NK-92 (cell line): ENCODE data around the gene APH1A.
"Not testable (repeated sequence)": the region's sequence is repeated elsewhere in the genome, so short reads cannot be mapped to it uniquely, and the experiment has no call there.

Experiments used
- DNase-seq: peaks from one replicate; lab custom pipeline; 2025; ENCODE audit not compliant: unreplicated experiment; lab: John Stamatoyannopoulos, UW

Gene APH1A

DNA sequence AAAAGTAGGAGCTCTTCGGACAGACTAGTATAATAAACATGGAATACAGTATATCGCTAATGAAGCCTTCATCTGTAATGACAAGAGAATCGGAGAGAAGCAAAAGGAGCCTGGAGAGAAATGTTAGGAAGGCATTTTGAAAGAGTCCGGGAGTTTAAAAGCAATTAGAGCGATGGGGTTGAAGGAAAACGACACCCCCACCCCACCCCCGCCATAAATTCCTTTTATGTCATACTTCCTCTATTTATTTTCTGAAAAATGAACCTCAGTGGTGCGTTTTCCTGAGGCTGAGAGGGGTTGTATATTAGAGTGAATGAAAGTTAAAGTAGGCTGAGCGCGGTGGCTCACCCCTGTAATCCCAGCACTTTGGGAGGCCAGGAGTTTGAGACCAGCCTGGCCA, 635 bp upstream of the APH1A start:
- no peak for DNase-seq

DNA sequence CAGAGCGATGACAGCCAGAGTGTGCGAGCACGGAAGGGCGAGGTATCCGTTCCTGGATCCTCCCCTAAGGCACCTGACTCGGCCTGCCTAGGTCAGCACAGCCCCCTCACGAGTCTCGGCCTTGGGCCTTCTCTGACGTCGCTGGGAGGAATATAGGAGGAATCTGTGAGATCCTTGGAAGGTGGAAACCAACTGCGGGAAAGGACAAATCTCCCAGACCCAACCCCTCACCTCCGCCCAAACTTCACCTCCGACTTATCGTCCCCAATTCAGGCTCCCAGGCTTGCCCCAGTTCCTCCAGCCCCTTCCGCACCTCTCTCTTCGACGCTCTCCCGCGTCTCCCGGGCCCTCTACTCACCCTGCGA, 494 bp downstream of the APH1A start:
- no peak for DNase-seq

DNA sequence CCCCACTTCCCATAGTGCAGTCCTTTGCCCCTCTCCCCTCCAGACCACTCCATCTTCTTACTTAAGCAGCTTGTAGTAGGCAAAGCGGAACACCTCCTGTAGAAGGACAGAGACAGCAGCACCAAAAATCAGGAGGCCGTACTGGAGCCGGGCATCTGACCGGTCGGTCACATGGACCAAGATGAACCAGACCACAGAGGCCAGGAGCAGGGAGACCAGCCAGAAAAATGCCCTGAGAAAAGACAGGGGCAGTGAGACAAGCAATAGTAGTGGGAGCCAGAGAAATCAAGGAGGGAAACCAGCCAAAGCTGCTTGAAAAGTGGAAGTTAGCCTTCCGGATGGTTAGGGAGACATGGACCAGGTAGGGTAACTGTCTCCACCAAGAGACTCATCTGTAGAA, 920 bp downstream of the APH1A start:
- no peak for DNase-seq

DNA sequence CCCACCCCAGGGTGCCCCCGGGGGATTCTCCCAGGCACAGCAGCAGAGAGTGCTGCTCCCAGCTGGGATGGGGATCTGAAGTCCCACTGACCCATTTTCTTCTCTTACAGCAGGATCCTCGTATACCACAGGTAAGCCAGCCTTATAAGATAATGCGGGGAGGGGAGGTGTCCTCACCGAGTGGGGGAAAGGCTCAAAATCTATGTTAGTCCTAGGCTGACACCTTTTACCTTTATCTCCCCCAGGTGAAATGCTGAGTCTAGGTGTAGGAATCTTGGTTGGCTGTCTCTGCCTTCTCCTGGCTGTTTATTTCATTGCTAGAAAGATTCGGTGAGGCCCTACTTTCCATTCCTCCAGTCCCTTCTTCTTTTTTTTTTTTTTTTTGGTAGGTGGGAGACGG, 5.3 kb downstream of the APH1A start:
- no peak for DNase-seq

DNA sequence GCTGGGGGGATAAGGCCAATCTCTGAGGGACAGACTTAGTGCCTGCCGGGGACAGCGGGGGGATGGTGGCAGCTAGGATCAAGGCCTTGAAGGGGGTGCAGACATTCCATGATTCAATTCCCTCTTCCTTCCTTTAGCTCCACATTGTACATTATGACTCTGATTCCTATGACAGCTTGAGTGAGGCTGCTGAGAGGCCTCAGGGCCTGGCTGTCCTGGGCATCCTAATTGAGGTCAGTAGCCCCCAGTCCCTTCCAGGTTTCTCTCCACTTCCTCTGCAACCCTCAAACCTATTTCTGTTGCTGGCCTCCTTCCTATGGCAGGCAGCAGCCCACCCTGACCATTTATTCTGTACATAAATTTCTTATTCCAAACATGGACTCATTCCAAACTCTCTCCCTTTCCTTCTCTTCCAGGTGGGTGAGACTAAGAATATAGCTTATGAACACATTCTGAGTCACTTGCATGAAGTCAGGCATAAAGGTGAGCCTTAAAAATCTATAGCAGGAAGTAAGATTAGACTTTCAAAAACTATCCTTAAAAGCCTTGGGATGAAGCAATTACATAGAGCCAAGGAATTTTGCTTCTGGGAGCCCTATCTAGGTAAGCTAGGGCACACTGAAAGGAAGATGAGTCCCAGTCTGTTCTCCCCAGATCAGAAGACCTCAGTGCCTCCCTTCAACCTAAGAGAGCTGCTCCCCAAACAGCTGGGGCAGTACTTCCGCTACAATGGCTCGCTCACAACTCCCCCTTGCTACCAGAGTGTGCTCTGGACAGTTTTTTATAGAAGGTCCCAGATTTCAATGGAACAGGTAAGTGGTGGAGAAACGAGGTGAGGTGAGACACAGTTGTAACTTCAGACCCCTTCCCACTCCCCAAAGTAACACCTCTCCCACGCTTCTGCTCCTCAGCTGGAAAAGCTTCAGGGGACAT, 6.2 kb downstream of the APH1A start:
- no peak for DNase-seq

DNA sequence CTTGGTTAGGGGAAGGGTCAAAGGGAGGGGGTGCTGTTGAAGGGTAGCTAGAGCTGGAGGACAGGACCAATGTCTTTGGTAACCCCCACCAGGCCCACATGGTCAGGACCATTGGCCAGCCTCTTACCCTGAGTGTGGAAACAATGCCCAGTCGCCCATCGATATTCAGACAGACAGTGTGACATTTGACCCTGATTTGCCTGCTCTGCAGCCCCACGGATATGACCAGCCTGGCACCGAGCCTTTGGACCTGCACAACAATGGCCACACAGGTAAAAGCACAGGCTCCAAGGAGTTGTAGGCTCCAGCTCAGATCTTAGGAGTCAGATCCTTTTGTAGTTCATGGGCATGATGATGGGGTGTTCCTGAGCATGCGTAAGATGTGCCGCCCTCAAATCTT, 7.4 kb downstream of the APH1A start:
- no peak for DNase-seq

DNA sequence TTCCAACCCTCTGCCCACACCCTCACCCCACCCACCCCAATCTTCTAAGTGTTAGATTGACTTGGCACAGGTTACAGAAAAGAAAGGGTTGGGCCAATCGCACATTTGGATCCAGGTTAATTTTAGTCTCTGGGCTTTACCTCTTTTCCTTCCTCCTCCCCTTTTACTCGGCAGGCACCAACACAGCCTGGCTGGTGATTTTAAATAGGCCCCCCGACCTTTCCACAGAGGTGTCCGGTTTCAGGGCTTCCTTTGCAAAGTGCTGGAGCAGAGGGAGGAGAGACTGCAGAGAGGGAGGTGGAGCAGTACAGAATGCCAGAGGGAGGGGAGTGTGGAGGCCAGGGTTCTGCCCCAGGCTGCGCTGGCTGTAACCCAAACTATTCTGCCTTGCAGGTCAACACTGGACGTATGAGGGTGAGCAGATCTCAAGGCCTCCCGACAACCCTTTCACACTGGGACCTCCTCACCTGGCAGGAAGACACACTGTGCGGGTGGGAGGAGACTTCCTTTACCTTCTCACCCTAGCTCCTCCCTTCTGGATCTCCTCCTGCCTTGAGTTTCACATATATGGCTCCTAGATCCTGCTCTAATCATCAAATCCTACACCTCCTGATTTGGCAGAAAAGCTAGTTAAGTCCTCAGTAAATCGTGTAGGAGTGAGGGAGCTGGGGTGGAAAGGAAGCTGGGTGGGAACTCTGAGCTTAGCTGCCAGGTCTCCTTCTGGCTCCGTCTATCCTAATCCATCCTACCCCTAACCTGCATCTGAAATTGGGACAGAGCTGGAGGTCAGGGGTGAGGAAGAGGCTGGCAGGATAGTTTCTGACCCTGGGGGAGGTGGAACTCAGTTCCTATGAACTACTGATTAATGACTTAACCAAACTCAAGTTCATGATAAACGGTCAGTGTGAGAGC, 8.8 kb downstream of the APH1A start:
- DNase-seq, result no peak

DNA sequence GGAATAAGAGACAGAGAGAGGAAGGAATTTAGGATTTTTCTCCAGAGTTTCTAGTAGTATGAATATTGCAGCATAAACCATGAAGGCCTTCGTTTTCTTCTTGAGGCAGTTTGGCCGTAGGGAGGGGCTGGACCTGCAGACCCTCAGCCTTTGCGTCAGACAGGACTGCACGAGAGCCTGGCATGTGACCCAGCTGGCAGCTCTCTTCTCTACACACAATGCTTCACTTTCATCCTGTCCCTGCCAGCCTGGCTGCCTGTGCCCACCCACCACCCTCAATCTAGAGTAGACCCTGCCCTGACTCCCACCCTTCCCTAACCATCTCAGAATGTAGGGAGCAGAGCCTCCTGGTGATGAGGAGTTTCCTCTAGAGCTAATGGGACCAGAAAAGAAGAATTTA, 9.6 kb downstream of the APH1A start:
- no peak for DNase-seq

DNA sequence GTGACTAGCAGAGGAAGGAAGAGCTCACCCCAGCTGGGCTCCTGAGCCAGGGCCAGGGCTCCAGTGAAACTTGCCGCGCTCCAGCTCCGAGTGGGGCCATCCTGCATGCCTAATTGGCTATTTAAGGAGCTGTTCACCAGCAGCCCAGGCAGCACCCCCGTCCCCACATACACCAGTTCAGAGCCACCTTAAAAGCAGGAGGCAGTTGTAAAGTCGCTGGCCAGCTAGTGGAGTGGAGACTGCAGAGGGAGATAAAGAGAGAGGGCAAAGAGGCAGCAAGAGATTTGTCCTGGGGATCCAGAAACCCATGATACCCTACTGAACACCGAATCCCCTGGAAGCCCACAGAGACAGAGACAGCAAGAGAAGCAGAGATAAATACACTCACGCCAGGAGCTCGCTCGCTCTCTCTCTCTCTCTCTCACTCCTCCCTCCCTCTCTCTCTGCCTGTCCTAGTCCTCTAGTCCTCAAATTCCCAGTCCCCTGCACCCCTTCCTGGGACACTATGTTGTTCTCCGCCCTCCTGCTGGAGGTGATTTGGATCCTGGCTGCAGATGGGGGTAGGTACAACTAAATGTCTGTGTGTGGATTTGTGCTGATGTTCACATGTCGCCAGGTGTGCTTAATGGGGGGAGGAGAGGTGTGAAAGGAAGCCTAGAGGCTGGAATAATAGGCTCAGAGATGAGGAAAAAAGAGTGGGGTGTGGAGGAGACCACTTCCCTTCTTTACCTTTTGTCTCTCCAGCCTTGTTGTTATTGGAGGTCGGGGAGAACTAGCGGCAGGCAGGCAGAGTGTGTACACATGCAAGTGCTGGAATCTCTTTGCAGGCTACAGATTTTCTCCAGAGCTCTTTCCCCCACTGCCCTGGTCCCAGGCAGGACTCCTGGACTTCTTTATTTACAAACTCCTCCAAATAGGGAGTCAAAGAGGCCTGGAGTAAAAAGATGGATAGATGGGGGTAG, 10.9 kb downstream of the APH1A start, which contains the start of gene CA14:
CA14 (plus strand) TSS at position 151 of the 962 bp plus-strand sequence; CDS start at position 506, 355 bp downstream.
- DNase-seq, result no peak

DNA sequence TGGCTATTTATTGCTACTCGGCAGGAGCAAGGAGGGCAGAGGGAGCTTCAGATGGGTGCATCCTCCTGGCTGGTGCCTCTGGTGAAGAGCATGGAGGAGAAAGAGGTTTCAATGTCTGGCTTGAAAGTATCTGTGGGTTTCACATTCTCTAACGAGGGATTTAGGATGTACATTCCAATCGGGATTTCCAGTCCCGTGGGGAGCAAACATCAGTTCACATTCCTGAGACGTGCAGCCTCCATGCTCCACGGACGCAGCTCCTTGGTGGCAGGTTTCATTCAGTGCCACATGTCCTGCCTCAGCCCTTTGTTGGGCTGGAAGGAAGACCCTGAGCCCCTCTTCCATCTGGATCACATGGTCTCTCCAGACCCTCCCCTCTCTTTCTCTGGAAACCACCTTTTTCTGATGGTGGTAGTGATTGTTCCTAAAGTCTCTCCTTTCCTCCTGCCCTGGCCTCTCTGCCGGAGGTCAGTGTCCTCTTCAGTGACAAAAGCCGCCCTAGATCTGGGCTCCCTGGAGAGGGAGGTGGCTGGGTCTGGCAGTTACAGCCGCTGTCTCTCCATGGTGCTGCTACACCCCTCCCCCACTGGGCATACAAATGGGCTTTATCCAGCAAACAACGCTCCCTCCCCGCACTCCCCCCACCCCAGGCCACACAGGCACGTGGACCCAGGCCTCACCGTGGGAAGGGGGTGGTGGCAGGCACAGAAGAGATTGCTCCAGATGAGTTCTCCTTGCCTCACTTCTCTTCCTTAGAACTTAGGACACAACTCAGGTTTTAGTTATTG, 12.1 kb downstream of the APH1A start:
- DNase-seq, result no peak

DNA sequence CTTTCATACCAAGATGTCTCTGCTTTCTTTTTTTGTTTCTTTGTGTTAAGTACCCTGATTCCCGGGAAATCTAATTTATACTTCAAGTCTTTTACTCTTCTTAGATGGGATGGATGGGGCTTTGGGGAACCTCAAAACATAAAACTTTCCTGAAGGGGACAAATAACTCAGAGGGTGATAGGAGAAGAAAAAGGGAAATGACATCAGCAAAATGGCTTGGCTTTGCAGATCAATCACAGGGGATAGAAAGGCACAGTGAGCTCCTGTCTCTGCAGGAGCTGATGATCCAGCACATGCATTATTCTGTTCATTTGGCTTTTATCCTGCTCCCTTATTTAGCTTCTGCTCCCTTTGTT, 12.6 kb downstream of the APH1A start:
- no peak for DNase-seq

DNA sequence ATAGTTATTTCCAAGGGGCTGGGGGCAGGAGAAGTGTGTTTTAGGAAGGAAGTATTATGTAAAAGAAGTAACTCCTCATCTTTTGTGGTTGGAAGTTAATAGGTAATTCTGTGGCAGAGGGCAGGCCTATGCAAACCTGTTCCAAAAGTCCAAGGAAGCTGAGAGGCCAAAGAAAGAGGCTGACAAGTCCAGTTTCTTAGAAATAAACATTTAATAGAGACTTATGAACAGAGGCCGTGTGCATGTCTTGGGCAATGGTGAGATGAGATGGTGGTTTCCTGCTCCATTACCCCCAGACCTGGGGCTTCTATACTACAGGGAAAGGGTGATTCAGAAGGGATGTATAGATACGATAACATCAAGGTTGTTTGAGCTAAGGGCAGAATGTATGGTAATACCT, 18.9 kb downstream of the APH1A start:
- no peak for DNase-seq

DNA sequence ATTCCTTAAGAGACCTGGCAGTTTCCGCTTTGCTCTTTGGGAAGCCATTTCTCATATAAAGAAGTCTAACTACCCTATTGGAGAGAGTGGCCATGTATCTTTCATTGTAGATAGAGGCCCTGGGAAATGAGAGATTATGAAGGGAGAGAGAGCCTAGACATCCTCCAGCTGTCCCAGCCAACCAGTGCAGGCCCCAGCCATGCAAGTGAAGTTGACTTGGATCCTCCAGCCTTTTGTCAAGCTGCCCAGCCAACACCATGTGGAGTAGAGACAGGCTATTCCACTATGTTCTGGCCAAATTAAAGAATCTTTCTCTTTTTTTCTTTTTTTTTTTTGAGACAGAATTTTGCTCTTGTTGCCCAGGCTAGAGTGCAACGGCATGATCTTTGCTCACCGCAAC, 25.8 kb downstream of the APH1A start:
- DNase-seq, result no peak

DNA sequence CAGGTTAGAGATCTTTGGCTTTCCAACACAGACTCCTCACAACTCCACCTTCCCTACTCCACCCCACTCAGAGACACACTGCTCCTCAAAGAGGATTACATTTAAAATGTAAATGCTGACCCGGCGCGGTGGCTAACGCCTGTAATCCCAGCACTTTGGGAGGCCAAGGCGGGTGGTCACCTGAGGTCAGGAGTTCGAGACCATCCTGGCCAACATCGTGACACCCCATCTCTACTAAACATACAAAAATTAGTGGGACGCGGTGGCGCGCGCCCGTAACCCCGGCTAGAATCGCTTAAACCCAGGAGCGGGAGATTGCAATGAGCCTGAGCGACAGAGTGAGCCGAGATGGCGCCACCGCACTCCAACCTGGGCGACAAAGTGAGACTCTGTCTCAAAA, 31.1 kb downstream of the APH1A start:
- no peak for DNase-seq

DNA sequence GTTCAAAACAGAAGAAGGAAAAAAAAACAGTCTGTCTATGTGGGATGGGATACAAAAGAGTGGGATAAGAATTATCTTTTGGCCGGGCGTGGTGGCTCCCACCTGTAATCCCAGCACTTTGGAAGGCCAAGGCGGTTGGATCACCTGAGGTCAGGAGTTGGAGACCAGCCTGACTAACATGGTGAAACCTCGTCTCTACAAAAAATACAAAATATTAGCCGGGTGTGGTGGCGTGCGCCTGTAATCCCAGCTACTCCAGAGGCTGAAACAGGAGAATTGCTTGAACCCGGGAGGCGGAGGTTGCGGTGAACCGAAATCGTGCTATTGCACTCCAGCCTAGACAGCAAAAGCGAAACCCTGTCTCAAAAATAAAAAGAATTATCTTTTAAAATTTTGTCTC, 31.6 kb downstream of the APH1A start:
- DNase-seq, result not testable (repeated sequence)

DNA sequence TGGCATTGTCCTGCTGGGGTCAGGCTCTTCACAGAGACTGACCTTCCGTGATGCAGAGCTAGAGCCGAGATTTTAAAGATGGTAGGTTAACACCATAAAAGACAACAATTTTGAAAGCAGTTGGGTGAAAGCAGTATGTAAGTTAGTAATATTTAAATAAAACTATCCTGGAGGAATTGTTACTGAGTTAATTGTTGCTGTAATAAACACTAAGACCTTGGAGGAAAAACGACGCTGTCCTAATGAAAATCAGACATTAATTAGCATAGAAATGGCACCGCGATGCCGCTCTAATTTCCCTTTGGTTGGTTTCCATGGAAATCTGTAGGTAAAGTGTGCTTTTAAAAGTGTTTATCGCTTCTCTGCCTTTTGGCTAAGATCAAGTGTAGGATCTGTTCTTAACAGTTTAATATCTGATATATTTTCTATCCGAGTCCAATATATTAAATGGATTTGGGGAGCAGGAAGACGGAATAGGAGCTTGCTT, 32.2 kb downstream of the APH1A start:
- DNase-seq, result no peak

DNA sequence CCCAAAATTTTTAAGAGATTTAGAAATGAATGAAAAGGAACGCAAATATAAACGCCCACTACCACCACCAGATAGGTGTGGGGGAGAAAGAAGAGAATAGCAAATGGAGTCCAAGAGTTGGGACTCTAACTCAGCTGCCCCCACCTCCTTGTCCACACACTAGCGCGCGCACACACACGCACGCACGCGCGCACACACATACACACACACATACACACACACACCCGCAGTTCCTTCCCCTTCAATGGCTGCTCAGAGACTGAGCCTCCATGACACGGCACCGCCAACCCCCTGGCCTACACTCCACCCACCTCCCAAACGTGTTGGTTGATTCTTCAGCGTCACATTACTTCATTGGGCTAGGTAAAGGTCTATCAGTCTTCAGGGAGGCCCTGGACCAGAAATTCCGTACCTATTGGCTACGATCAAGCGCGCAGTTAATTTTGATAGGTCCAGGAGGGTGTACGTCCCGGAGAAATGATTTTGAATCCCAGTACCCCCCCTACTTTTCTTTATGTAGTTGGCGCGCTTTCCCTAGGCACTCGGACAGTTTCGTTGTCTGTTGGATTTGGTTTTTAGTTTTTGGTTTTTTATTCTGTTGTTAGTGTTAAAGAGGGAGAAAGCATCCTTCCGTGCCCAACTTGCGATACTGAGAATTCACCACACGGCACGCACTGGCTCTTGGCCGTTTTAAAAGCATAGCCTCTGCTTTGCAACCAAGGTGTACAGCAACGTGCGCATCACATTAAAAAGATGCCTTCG, 32.8 kb downstream of the APH1A start, which contains the start of gene ANP32E:
ANP32E (minus strand) TSS at position 261 of the 762 bp plus-strand sequence. CDS start 326 bp downstream, outside the sequence.
- peak; percentile 82 for DNase-seq

DNA sequence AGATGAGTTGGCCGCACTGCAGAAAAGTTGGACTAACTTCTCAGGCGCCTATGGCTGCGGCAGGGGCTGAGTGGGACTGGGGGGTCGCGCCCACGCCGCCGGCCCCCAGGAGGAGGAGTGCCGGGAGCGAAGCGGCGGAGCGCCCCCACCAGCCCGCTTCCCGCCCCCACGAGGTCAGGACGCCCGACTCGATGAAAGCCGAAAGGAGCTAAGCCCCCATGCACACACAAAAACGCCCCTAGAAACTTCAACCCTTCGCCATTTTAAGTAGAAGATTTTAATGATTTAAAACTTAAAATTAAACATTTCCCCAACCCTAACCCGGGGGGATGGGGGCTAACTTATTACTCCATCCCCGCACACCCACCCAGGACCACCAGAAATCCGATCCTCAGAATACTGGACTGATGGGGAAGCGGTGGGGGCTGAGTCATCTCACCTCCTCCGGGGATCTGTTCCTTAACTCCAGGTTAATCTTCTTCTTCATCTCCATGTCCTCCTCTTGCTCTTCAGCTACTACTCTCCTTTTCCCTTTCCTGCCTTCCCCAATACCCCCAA, 33.4 kb downstream of the APH1A start:
- no peak for DNase-seq
